Ovary (tissue), 9 donors: ENCODE measurements around the gene SIGLEC1. TPM values are rescaled to one million over a fixed set of nuclear protein-coding genes. Genes with fewer than 3 reads are reported as not detected.

ENCODE experiments used
- DNase-seq, 5 donors: peaks; one replicate each; pipeline ENCODE4 v3.0.0-alpha.2; 2019 to 2020
- H3K27ac ChIP-seq, 2 donors: fragments of 200-600 bp; one replicate each; pipeline versions ENCODE4 v1.5.1 to v1.8.0; 2019 to 2022
- H3K27me3 ChIP-seq: fragments of 200-600 bp; one replicate; pipeline ENCODE4 v1.8.0; 2022
- H3K36me3 ChIP-seq: fragments of 200-600 bp; sonication (generic); one replicate; pipeline ENCODE4 v1.5.1; 2019
- H3K4me1 ChIP-seq: one replicate; pipeline ENCODE4 v1.8.1; 2013; ENCODE audit warnings: mild to moderate bottlenecking, moderate library complexity; ENCODE audit not compliant: insufficient read depth
- H3K4me3 ChIP-seq: fragments of 200-600 bp; sonication (generic); one replicate; pipeline ENCODE4 v1.5.1; 2017
- H3K9me3 ChIP-seq, 2 donors: fragments of 200-600 bp in 1 of 2; sonication (generic) in 1 of 2; one replicate each; pipeline versions ENCODE4 v1.5.1 to v1.8.1; 2013 to 2019; ENCODE audit warnings: mild to moderate bottlenecking in 1 of 2, moderate library complexity in 1 of 2
- EP300 ChIP-seq: sonication (generic); formaldehyde crosslinking; IDR thresholded peaks from one replicate; pipeline ENCODE4 v1.6.1; 2017; ENCODE audit warnings: antibody characterized with exemption
- POLR2A ChIP-seq: fragments of 450-650 bp; IDR thresholded peaks from one replicate; pipeline ENCODE4 v1.6.1; 2017; ENCODE audit warnings: antibody characterized with exemption, mild to moderate bottlenecking, moderate library complexity
- WGBS, 3 donors: extraction: QIAGEN DNeasy Blood & Tissue Kit in 1 of 3; methylation state at CpG; one replicate each; pipeline versions ENCODE4 v1.1.5 to v1.1.7; 2013 to 2017; 5-methylcytosine and 5-hydroxymethylcytosine counted together
- intact Hi-C, 4 donors: fragments of 100-400 bp; cut with DNase I; formaldehyde crosslinking; loops; one replicate each; pipeline versions ENCODE4 v1.11.0 to v1.15.1; 2022 to 2023
- polyA plus RNA-seq, 2 donors: library from polyadenylated mRNA; stranded (reverse); fragments of 200-250 nt in 1 of 2; fragments of 350-450 nt in 1 of 2; fragmentation: Illumina TruSeq in 1 of 2; extraction: RNeasy Lipid Tissue Mini Kit (QIAGEN cat#74804) in 1 of 2; gene quantifications; one replicate each; pipeline ENCODE4 v1.2.3, GENCODE V29; 2013 to 2014
- total RNA-seq, 7 donors: library from RNA; depleted of rRNA in 2 of 7; stranded (reverse); fragments of >200 nt in 2 of 7; fragmentation: NEBNext Ultra II Directional in 3 of 7; extraction: Animal tissue kit (Norgen Biotek cat#: 25700) in 3 of 7; gene quantifications; one replicate each; pipeline versions ENCODE4 v1.1.0 to v1.2.4, GENCODE V29; 2016 to 2023
- TF ChIP-seq, protein P1 (sequence below), 3 donors: fragments of 450-650 bp in 2 of 3; fragments of 200-600 bp in 1 of 3; IDR thresholded peaks; one replicate each; pipeline versions ENCODE4 v1.5.1 to v1.8.0; 2016 to 2022; ENCODE audit warnings: antibody characterized with exemption in 3 of 3, mild to moderate bottlenecking in 1 of 3
- donor health status: DM: no; HTN: no; CAD: no; lungs with moderate emphysema.
- donor health status: DM: no; HTN: no; CAD: no.
- donor health status: Bipolar disorder and iron deficiency.
- donor health status: DM: yes; HTN: yes; CAD: no.
- donor health status: DM: no; HTN: no; CAD: no.
- donor health status: DM: yes; HTN: yes; CAD: no.

The SIGLEC1 gene
- total and polyA plus RNA-seq, 9 donors, result 0.48 to 11.5 (median 1.9) TPM

DNA sequence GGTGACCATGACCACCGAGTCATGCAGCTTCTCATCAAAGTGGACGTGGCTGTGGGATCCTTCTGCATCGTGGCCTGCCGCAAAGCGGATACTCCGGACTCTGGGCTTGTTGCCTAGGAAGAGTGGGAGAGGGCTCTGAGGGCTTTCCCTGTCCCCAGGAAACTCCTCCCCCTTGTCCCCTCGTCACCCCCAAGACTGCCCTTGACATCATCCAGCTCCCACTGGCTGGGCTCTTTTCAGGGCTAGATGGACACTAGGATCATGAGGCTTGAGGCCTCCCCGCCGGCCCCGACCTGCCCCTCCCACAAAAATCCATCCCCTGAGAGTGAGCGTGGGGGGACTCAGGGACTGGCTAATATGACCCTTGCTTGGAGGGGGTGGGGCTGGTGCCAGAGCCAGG, 46.2 kb upstream of the SIGLEC1 start:
- no peak for TF ChIP-seq EP300
- TF ChIP-seq, protein P1, sequence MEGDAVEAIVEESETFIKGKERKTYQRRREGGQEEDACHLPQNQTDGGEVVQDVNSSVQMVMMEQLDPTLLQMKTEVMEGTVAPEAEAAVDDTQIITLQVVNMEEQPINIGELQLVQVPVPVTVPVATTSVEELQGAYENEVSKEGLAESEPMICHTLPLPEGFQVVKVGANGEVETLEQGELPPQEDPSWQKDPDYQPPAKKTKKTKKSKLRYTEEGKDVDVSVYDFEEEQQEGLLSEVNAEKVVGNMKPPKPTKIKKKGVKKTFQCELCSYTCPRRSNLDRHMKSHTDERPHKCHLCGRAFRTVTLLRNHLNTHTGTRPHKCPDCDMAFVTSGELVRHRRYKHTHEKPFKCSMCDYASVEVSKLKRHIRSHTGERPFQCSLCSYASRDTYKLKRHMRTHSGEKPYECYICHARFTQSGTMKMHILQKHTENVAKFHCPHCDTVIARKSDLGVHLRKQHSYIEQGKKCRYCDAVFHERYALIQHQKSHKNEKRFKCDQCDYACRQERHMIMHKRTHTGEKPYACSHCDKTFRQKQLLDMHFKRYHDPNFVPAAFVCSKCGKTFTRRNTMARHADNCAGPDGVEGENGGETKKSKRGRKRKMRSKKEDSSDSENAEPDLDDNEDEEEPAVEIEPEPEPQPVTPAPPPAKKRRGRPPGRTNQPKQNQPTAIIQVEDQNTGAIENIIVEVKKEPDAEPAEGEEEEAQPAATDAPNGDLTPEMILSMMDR (IDR thresholded peaks at IDR 0.05), result no peak
- no peak for TF ChIP-seq POLR2A
- WGBS, 3 donors, result 66 to 76% (median 69%) methylated on average over 10 to 11 of the region's 11 CpGs
- H3K27ac ChIP-seq, result no peak overlapping the region
- intact Hi-C loops, result no loop called here
- H3K36me3 ChIP-seq, result no peaks in the 10 kb centered on the region
- peaks cover 14% of the 10 kb centered on the region for H3K4me1 ChIP-seq
- no peak overlapping the region for H3K4me3 ChIP-seq
- H3K27me3 ChIP-seq, result no peaks in the 10 kb centered on the region
- DNase-seq, result no peak
- H3K9me3 ChIP-seq, result no peaks in the 10 kb centered on the region

DNA sequence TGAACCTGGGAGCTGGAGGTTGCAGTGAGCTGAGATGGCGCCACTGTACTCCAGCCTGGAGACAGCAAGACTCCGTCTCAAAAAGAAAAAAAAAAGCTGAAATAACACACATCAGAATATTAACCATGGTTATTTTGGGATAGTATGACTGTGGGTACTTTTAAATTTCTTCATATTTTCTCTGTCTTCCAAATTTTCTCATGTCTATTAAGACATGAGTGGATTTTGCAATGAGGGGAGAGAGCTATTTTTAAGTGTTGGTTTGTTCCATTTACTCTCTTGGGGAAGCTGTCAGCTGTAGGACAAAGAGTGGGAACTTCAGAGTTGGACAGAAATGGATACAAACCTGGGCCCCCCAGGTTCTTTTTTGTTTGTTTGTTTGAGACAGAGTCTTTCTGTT, 44.9 kb upstream of the SIGLEC1 start:
- no peaks in the 10 kb centered on the region for H3K9me3 ChIP-seq
- no peak for TF ChIP-seq EP300
- TF ChIP-seq, protein P1 (IDR thresholded peaks at IDR 0.05), result no peak
- TF ChIP-seq POLR2A, result no peak
- intact Hi-C loops, result no loop called here
- H3K27ac ChIP-seq, result no peak overlapping the region
- no peaks in the 10 kb centered on the region for H3K27me3 ChIP-seq
- DNase-seq, result no peak
- H3K36me3 ChIP-seq, result no peaks in the 10 kb centered on the region
- H3K4me3 ChIP-seq, result no peak overlapping the region
- H3K4me1 ChIP-seq, result peaks cover 14% of the 10 kb centered on the region
- WGBS, 3 donors, result 72 to 85% (median 83%) methylated on average over 2 of the region's 2 CpGs

DNA sequence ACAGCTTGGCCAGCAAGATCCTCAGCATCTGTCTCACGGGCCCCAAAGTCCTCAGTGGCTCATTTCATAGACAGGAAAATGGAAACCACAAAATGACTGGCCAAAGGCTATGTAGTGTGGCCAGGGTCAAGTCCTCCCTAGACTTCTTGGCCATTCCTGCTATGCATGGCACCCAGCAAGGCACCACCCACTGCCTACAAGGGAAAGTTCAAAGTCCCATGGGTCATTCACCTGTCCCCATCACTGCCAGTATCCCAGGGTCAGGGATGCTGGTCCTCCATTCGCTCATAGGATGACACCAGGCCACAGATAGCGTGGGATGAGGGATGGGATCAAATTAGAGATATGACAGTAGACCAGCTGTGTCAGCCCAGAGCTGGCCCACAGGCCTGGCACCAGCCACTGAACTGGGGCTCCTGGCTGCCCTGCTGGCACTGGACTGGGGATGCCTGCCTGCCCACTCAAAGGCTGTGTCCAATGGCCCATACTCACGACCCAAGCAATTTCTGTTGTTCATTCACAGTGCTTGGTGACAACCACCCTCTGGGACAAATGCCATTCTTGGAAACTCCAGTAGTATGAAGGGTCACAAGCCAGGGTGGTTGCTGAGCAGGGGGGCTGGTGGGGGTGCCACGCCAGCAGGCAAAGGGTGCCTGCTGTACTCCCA, 43.5 kb upstream of the SIGLEC1 start:
- no peak overlapping the region for H3K27ac ChIP-seq
- intact Hi-C loops, result no loop called here
- H3K4me1 ChIP-seq, result peaks cover 14% of the 10 kb centered on the region
- no peak overlapping the region for H3K4me3 ChIP-seq
- H3K27me3 ChIP-seq, result no peaks in the 10 kb centered on the region
- no peaks in the 10 kb centered on the region for H3K36me3 ChIP-seq
- DNase-seq, result no peak
- no peaks in the 10 kb centered on the region for H3K9me3 ChIP-seq
- WGBS, 3 donors, result 78 to 87% (median 84%) methylated on average over 4 to 5 of the region's 5 CpGs
- TF ChIP-seq, protein P1 (IDR thresholded peaks at IDR 0.05), result no peak
- TF ChIP-seq POLR2A (no peak), EP300 (no peak)

DNA sequence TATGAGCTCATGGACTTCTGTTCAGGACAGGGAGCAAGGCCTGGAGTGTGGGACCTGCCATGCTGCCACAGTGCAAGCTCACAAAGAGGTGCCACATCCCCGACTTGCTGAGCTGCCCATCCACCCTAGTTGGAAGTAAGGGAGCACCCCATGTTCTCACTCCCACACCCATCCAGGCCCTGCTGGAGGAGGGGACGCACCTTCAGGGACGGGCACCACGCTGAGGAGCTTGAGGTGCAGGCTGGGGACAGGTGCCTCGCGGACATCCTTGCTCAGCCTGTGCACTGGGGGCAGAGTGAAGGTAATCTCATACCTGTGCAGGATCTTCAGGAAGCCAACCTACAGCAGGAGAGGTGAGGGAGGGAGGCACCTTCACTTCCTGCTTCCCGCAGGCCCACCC, 42.9 kb upstream of the SIGLEC1 start:
- DNase-seq, result no peak
- WGBS, 3 donors, result 76 to 82% (median 76%) methylated on average over 7 of the region's 7 CpGs
- Histone ChIP-seq H3K4me3 (no peak overlapping the region), H3K9me3 (no peaks in the 10 kb centered on the region), H3K27ac (no peak overlapping the region), H3K27me3 (no peaks in the 10 kb centered on the region), H3K36me3 (no peaks in the 10 kb centered on the region), H3K4me1 (peaks cover 11% of the 10 kb centered on the region)
- TF ChIP-seq, protein P1 (IDR thresholded peaks at IDR 0.05), result no peak
- intact Hi-C loops, result no loop called here
